ENCODE data around the gene DDIT4L. TPM values are rescaled to one million over a fixed set of nuclear protein-coding genes. Genes with fewer than 3 reads are reported as not detected.

Gene DDIT4L
- total and polyA plus RNA-seq, 2 of the 4 experiments (the other 2 are of a cell fraction), result 3.1 to 3.9 TPM

GRCh38 chr4:100174985-100175383 lies 15.3 kb downstream of the DDIT4L start:
- H3K36me3 ChIP-seq (ENCODE audit: control insufficient read depth, insufficient read depth, low read length), result no peaks in the 10 kb centered on the region
- no peak for DNase-seq
- H2AFZ ChIP-seq (replicated peaks; ENCODE audit: low read length, poor library complexity), result no peak overlapping the region
- H3K9me1 ChIP-seq (ENCODE audit: insufficient read depth, low read length), result peaks cover 2% of the 10 kb centered on the region
- H4K5ac ChIP-seq (ENCODE audit: low read depth, low read length), result no peak overlapping the region
- in situ Hi-C loops (cut with MboI; ENCODE audit: low sequenced_read_pairs) (no loop called here), intact Hi-C loops (cut with micrococcal nuclease) (no loop called here), dilution Hi-C loops (cut with HindIII; ENCODE audit: low sequenced_read_pairs, unreplicated experiment) (no loop called here)
- ChIA-PET POLR2A (ENCODE audit: unreplicated experiment) (no interaction called here), CTCF (no interaction called here)
- BruUV-seq (replicated peaks), result no TSS peak
- no peak overlapping the region for H2AK9ac ChIP-seq (replicated peaks; ENCODE audit: low read depth, low read length, poor library complexity)
- H4K20me1 ChIP-seq (ENCODE audit: insufficient read depth, low read length), result no peaks in the 10 kb centered on the region
- no peak overlapping the region for H2BK5ac ChIP-seq (ENCODE audit: low read depth, low read length, poor library complexity, severe bottlenecking)
- H2BK20ac ChIP-seq (ENCODE audit: low read depth, low read length), result no peak overlapping the region
- no peak overlapping the region for H3K27ac ChIP-seq (ENCODE audit: insufficient read depth, low read length)
- no peak overlapping the region for H2BK15ac ChIP-seq (ENCODE audit: low read depth, low read length)
- H3K27me3 ChIP-seq (ENCODE audit: control insufficient read depth, insufficient read depth, low read length), result no peaks in the 10 kb centered on the region
- no peak overlapping the region for H4K8ac ChIP-seq (ENCODE audit: low read depth in 2 of 2, low read length in 2 of 2)
- no peaks in the 10 kb centered on the region for H3K9me3 ChIP-seq (ENCODE audit: control insufficient read depth, insufficient read depth, low read length)
- H2AK5ac ChIP-seq (ENCODE audit: low read depth, low read length), result no peak overlapping the region
- H3K23ac ChIP-seq (ENCODE audit: low read depth, low read length), result no peak overlapping the region
- no peak overlapping the region for H4K91ac ChIP-seq (ENCODE audit: insufficient read depth, low read depth, low read length)
- H3K4me3 ChIP-seq (ENCODE audit: insufficient read depth, low read depth, low read length), result no peak overlapping the region
- H3K4me1 ChIP-seq (ENCODE audit: control insufficient read depth, insufficient read depth, low read length), result no peaks in the 10 kb centered on the region
- H3K56ac ChIP-seq (ENCODE audit: extremely low read depth, insufficient read depth, low read length), result no peak overlapping the region
- no peak overlapping the region for H3K4ac ChIP-seq (ENCODE audit: low read depth, low read length)
- H3K9ac ChIP-seq (ENCODE audit: low read depth, low read length), result no peak overlapping the region
- no peak for TF ChIP-seq BHLHE40 (IDR thresholded peaks at IDR 0.05; ENCODE audit: low read depth, low read length)
- H3K79me1 ChIP-seq (ENCODE audit: low read depth in 1 of 2, low read length in 2 of 2), result no peaks in the 10 kb centered on the region
- ATAC-seq (ENCODE audit: low read depth), result no peak
- H3K18ac ChIP-seq (ENCODE audit: low read depth, low read length), result no peak overlapping the region
- 80% methylated on average over 2 of the region's 3 CpGs; no CpG with 5 or more reads in 1 of the 2 experiments for WGBS, 2 experiments (ENCODE audit: extremely low coverage in 2 of 2, insufficient read length in 1 of 2)
- no peak overlapping the region for H2BK120ac ChIP-seq (ENCODE audit: low read depth, low read length)
- H3K4me2 ChIP-seq (ENCODE audit: low read depth, low read length), result no peak overlapping the region
- no peak overlapping the region for H3K14ac ChIP-seq (replicated peaks; ENCODE audit: low read depth, low read length)
